ENCODE measurements around the gene GALNT9.

GRCh38 chr12:132196873-132197390, 132.5 kb downstream of the GALNT9 start:
- TF ChIP-seq, protein P1, sequence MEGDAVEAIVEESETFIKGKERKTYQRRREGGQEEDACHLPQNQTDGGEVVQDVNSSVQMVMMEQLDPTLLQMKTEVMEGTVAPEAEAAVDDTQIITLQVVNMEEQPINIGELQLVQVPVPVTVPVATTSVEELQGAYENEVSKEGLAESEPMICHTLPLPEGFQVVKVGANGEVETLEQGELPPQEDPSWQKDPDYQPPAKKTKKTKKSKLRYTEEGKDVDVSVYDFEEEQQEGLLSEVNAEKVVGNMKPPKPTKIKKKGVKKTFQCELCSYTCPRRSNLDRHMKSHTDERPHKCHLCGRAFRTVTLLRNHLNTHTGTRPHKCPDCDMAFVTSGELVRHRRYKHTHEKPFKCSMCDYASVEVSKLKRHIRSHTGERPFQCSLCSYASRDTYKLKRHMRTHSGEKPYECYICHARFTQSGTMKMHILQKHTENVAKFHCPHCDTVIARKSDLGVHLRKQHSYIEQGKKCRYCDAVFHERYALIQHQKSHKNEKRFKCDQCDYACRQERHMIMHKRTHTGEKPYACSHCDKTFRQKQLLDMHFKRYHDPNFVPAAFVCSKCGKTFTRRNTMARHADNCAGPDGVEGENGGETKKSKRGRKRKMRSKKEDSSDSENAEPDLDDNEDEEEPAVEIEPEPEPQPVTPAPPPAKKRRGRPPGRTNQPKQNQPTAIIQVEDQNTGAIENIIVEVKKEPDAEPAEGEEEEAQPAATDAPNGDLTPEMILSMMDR (IDR thresholded peaks at IDR 0.05): no peak
- no peak for TF ChIP-seq EZH2 (IDR thresholded peaks at IDR 0.05; ENCODE audit: borderline replicate concordance, insufficient read depth, low read depth, low read length, poor library complexity, severe bottlenecking)

Measured in B cell (primary cell).